Posterior cingulate gyrus (tissue), 11 donors: ENCODE results near the gene PXDN.
"Not testable (repeated sequence)": the region's sequence is repeated elsewhere in the genome, so short reads cannot be mapped to it uniquely, and the experiment has no call there.

Experiments used
- DNase-seq, 10 donors: peaks; one replicate each; pipeline versions ENCODE4 v3.0.0 to v3.0.0-alpha.2; 2020 to 2021; ENCODE audit warnings: mixed read lengths in 3 of 10
- intact Hi-C: fragments of 100-400 bp; cut with DNase I; formaldehyde crosslinking; loops from one replicate; pipeline ENCODE4 v1.15.1; 2023

Gene PXDN

DNA sequence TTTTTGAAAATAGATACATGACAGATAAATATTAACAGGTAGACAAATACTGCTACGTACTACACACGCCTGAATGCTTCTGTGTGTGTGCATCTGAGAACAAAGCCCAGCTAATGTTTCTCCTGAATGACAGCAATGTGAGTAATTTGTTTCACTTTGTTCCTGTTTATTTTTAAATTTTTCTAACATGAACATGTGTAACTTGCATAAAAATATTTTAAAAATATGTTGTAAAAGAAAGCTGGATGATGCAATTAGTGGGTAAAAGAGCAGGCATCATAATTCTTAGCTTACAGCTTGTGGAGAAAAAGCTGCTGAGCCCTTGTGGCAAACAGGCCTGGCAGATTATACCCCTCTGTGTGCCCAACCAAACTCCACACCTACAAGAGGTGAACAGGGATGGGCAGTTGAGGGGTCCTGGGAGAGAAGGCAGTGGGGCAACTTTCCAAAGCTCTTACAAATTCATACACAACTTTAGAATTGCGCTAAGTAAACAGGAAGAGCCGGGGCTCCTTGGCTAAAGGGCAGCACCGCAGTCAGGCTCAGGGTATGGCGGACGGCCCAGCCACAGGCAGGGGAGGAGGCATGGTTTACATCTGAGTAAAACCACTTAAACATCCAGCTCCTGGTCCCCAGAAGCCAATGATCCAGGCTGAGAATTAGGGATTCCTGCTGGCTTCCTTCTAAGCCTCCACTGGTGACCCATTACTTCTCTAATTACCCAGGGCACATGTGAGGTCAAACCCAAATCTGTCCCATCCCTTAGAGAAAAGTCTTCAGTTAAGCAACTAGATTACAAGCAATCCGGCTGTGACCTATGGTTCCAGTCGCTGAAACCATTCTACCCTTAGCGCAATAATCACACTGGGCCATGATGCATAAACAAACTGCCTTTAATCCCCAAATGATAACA is 14.0 kb downstream of the PXDN start:
- DNase-seq = peak in 3 of 10 donors; percentile 2 to 43 (median 24)
- intact Hi-C loops = no loop called here

DNA sequence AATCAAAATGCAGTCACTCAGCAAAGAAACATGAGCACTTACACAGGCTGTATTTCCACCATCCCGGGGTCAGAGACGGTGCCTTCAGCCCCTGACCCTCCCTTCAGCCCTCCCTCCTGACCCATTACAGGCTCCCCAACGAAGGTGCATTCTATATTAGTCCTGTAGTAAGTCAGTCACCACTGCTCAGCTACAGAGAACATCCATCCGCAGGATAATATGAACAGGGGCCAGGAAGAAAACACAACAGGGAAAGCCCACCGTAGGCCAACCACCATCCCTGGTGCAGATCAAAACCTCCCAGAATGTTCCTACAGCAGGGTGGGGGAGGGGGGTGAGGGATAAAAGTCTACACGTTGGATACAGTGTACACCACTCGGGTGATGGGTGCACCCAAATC is 15.1 kb downstream of the PXDN start:
- intact Hi-C loops = no loop called here
- peak in 1 of 10 donors; percentile 61 for DNase-seq

DNA sequence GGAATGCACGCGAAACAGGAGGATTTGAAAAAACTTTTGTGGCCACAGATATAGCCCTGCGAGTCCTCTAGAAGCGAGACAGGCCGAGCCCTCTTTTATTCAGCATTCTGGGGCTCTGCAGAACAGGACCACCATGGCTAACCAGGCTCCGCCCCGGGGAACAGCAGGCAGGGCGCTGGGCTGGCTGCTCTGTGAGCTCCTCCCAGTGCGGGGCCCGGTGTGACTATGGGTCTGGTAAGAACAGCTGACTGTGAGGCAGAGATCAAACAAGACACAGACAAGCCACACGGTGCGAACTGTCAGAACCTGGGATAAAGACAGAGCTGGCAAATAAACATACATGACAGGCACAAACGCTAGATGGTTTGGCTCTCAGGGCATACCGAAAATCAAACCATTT is 15.5 kb downstream of the PXDN start:
- peak in 2 of 10 donors; percentile 71 to 81 for DNase-seq
- intact Hi-C loops = no loop called here

DNA sequence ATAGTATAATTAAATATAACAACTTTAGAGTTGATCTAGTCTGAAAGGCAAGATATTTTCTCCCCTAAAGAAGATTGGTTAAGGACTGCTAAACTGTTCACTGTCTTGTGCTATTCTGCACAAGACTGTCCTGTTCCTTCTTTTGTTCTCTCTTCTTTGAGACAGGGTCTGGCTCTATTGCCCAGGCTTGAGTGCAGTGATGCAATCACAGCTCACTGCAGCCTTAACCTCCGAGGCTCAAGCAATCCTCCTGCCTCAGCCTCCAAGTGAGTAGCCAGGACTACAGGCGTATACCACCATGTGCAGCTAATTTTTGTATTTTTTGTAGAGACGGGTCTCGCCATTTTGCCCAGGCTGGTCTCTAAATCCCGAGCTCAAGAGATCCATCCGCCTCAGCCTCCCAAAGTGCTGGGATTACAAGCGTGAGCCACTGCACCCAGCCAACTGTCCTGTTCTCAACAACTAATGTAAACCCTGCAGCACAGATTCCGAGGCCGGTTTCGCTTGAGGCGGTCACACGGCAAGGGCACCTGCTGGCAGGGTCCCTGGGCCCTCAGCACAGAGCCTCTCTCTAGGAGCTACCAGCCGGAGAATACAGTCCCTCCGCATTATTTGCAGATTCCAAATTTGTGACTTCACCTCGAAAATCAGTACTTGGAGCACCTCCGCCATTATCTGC is 16.4 kb downstream of the PXDN start:
- intact Hi-C loops = no loop called here
- peak in 2 of 10 donors; percentile 31 to 47 for DNase-seq

DNA sequence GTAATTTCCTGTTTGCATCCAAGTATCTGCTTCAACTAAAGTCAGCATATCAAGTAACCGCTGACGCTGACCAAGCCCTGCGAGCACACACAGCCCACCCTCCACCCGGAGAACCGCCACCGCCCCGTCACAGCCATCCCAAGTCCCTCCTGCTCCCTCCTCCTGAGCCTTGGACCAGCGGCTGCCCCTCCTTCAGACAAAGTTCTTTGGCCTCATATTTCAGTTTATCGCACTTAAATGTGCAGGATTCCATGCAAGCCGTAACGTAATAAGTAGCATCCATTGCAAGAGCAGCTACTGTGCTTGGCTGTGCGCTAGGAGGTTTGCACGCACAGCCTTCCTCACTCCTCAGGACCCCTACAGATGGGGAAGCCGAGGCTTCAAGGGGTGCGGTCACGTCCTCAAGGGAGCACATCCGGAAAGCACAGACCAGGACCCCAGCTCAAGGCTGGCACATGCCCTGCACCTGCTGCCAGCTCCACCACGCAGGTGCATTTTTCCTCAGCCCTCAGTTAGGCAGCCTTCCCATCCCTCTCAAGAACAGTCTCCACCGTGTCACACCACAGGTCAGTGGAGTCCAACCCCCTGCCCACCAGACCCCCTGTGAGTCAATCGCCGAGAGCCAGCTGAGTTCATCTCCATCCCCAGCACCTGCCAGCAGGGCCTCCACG is 17.1 kb downstream of the PXDN start:
- intact Hi-C loops = no loop called here
- DNase-seq = peak in 2 of 10 donors; percentile 32 to 54

DNA sequence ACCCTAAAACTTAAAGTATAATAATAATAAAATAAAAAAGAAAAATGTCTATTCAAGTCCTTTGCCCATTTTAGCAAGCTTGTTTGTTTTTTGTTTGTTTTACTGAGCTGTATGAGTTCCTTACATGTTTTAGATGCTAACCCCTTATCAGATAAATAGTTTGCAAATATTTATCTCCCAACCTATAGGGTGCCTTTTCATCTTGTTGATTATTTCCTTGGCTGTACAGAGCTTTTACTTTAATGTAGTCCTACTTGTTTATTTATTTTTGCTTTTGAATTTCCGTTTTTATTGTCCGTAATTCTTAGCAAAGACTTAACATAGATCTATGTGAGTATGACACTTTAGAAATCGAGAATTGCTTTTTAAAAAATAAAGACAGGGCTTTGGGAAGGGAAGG is 17.8 kb downstream of the PXDN start:
- intact Hi-C loops = no loop called here
- DNase-seq = no peak

DNA sequence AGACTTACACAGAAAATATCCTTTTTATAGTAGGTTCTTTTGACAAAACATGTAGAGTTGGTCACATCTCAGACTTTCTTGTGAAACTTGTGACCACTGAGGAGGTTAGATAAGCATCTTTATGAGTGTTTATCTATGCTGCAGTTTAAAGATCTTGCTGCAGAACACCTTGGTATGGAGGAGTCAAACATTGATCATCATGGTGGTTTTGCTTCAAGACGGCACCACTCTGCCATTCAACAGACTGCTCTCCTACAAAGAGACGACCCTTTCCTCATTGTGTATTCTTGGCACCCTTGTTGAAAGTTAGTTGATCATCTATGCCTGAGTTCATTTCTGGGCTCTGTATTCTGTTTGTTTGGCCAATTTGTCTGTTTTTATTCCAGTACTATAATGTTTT is 20.0 kb downstream of the PXDN start:
- DNase-seq, intact Hi-C loops: not testable (repeated sequence)

DNA sequence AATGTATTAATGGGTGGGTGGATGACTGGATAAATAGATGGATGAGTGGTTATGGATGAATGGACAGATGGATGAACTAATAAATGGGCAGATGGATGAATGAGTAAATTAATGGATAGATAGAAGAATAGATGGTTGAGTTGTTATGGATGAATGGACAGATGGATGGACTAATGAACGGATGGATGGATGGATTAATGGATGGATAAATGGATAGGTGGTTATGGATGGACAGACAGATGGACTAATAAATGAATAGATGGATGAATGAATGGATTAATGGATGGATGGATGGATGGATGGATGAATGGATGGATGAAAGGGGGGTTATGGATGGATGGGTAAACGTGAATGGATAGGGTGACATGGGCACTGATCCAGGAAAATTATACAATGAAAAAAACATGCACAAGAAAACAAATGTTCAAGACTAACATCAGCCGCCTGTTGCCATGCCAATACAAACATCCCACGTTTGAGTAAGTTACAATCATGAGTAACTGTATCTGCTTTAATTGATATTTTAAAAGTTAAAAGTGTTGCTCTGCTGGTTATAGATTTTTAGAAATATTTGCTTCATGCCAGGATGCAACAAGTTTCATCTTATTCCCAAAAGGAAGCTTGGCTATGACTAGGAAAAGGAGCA is 20.8 kb downstream of the PXDN start:
- DNase-seq = no peak
- intact Hi-C loops = no loop called here

DNA sequence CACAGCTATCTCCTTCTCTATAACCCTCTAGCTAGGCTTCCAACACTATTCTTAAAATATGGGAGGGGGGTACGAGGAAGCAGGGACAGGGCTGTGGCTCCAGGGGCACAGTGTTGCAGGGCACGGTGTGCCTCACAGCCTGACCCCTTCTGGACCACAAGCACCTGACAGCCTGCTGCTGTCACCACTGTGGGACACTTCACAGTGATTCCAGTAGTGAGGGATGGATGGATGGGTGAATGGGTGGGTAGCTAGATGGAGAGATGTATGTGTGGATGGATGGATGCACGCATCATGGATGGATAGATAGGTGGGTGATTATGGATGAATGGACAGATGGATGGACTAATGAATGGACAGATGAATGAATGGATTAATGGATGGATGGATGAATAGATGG is 21.6 kb downstream of the PXDN start:
- intact Hi-C loops = no loop called here
- no peak for DNase-seq

DNA sequence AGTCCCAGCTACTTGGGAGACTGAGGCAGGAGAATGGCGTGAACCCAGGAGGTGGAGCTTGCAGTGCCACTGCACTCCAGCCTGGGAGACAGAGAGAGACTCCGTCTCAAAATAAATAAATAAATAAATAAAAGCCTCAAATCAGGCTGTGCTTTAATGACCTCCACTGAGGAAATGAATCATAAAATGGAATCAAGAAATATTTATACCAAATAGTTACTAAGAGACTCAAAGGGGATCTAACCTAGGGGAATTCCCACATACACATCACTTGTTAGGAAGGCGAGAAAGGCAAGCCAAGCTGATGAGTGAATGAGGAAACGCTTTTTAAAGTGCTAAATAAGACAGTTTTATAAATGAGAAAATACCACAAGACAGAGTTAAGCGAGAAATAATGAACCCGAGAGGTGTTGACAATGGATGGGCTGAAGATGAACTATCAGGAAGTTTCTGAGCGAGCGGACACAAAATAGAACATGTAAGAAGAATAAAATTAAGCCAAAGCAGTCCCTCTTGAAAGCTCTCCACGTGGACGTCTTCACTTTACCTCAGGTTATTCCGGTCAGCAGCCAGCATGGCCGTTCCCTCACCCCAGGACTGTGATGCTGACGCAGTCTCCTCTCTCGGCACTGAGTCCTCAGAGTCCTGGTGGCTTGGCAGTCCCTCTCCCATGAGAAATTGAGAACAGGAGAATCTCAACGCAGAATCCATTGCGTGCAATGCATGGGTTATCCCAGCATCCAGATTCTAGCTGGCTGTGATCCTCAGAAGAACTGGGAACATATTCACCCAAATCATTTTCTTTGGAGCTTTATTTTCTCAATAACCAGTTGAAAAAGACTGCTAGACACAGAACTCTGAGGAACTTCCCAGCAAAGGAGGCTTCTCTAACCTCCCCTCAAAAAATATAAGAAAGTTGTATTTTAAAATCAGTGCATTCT is 22.3 kb downstream of the PXDN start:
- peak in 1 of 10 donors; percentile 48 for DNase-seq
- intact Hi-C loops = no loop called here

DNA sequence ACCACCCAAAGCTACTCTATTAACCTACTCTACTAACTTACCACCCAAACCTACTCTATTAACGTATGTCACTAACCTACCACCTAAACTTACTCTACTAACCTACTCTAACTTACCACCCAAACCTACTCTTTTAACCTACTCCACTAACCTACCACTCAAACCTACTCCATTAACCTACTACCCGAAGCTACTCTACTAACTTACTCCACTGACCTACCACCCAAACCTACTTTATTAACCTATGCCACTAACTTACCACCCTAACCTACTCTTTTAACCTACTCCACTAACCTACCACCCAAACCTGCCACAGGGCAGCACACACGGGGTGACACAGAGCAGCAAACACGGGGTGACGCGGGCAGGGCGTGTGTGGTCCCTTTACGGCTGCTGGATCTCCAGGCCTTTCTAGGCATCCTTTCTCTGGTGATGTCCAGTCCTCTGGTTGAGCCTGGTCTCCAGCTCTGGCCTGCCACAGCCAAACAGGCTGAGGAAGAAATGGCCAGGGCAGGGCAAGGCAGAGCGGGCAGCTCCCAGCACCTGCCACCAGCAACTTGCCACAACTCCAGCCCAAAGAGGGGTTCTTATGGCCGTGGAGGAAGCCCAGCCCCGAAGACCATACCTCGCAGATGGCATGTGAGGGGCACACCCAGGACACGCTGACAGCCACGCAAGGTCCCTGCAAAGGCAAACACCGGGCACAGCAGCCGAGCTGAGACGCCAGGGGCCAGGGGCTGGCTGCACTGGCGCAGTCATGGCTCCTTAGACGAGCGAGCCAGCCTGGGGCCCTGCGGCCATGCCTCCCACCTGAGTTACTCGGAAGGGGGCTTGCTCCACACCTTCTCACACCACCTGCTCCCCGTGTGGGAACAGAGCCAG is 25.7 kb downstream of the PXDN start:
- peak in 2 of 10 donors; percentile 50 to 68 for DNase-seq
- intact Hi-C loops = no loop called here

DNA sequence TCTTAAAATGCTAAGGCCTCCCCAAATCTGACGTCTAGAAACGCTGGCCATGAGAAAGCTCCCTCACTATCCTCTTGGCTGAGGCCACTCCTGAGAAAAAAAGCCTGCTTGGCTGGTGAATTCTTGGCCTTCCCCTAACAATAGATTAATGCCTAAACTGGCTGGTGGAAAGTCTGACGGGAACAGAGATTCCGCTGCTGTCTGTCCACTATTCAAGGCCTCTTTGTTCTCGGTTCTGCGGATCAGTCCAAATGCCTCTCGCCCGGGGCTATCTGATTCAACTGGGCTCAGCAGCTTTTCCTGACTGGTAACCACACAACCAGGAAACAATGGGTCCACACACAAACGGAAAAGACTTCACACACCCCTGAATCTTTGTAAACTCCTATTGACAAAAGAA is 27.2 kb downstream of the PXDN start:
- intact Hi-C loops = no loop called here
- DNase-seq = peak in 5 of 10 donors; percentile 22 to 88 (median 51)

DNA sequence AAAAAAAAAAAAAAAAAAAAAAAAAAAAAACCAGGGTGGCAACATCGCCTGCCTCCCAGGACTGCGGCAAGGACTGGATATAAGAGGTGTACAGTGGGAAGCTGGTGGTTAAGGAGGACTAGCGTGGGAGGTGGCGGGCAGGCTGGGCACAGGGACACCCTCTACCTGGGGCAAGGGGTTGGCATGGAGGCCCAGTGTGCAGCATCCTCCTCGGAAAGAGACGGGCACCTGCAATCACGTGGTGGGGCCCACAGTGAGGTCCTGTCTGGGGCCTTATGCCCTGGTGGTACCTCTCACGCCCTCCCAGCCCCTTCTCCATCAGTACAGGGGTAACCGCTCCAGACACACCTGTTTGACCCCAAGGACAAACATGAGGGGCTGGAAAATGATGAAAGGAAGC is 27.9 kb downstream of the PXDN start:
- DNase-seq = peak in 1 of 10 donors; percentile 66
- intact Hi-C loops = no loop called here

DNA sequence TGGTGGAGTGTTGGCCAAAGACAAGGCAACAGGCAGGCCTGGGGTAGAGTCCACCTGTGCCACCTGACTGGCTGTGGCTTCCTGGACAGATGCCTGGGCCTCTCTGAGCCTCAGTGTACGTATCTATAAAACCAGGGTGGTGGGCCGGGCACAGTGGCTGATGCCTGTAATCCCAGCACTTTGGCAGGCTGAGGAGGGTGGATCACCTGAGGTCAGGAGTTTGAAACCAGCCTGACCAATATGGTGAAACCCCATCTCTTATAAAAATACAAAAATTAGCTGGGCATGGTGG is 28.4 kb downstream of the PXDN start:
- intact Hi-C loops = not testable (repeated sequence)
- peak in 1 of 10 donors; percentile 65 for DNase-seq

DNA sequence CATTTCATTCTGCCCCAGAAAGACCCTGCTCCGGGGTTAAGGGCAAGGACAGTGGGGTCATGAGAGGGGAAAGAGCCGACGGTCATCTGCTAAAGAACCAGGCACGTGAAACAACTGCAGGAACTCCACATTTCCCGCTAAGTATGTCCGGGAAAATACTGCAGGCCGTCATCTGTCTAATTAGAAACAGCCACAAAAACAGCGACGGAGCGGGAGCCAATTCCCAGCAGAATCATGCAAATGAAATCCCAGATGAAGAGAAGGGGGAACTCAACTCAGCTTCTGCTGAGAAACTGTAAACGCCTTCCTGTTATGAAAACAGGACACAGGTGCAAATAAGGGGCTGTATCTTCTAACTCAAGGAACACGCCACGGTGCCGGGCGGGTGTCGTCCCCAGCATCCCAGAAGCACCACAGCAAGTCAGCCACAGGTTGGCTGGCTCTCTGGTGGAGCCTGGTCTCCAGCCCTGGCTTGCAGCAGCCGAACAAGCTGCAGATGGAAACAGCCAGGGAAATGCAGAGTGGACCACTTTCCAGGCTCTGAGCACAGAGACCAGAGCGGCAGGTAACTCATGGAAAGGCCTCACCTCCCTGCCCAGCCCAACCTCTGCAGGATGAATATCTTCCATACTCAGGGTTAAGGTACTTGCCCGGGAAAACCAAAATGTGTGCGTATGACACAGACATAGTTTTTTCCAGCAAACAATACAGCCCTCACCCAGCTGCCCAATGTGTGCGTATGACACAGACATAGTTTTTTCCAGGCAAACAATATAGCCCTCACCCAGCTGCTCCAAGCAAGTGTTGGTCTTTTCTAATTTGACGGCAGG is 28.9 kb downstream of the PXDN start:
- peak in 3 of 10 donors; percentile 58 to 80 (median 77) for DNase-seq
- intact Hi-C loops = no loop called here

DNA sequence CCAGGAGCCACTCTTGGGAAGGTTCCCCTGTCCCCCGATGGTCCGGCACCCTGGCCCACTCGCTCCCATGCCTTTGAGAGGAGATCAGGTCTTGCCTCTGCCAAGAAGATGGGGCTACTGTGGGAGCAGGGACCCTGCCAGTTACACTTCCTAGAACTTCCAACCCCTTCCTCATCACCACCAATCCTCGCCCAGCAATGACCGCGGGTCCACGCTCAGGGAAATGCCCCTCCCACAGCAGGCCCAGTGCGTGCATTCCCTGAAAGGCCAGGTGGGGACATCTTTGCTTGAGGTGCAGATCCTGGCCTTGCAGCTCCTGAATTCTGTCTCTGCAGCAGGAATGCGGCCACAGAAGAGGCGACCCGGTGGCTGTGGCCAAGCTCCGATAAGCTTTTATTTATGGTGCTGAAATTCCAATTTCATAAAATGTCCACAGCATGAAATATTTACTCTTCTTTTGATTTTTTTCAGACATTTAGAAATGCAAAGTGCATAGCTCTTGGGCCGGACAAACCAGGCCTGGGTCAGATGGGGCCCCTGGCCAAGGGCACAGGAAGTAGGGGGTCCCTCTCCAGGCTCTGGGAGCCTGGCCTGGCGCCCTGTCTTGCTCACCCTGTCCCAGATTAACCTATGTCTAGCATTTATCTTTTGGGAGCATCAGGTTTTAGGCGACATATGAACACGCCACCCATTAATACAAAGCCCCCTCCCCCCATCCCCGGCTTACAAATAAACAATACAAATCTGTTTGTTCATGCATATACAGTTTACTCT is 29.8 kb downstream of the PXDN start:
- intact Hi-C loops = no loop called here
- DNase-seq = peak in 2 of 10 donors; percentile 59 to 67

DNA sequence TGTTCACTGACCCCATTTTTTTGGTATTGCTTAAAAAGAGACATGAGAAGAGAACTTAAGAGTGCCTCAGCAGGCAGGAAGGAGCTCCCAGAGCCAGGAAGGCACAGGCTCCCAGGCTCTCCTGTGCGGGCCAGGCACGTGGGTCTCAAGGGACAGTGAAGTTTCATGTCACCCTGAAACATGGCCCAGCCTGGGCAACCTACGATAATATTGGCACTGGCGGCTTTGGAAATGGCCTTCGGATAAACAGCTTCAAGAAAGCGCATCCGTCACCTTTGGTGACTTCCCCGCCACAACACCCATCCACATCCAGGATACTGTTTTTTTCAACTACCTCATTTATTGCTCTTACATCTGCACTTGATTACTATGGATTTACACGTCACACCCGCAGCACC is 30.5 kb downstream of the PXDN start:
- intact Hi-C loops = no loop called here
- peak in 1 of 10 donors; percentile 53 for DNase-seq
